CD14-positive monocyte (primary cell): ENCODE measurements around the gene OSBP2. TPM values are rescaled to one million over a fixed set of nuclear protein-coding genes. Genes with fewer than 3 reads are reported as not detected.

Experiments
- DNase-seq, 3 donors: peaks; one replicate each; pipeline ENCODE4 v3.0.0-alpha.2; 2011 to 2022
- H2AFZ ChIP-seq: 2 replicates; pipeline ENCODE4 v1.6.0; 2012; ENCODE audit warnings: mild to moderate bottlenecking, low read depth, low read length, inconsistent platforms; ENCODE audit not compliant: insufficient read depth, poor library complexity, severe bottlenecking
- H3K27ac ChIP-seq, 2 donors: 1 replicate in 1 of 2; 2 replicates in 1 of 2; pipeline ENCODE4 v1.5.1; 2012 to 2013; ENCODE audit warnings: low read length in 2 of 2, control low read depth in 1 of 2, inconsistent platforms in 1 of 2, low read depth in 1 of 2, mild to moderate bottlenecking in 1 of 2
- H3K27me3 ChIP-seq, 2 donors: one replicate each; pipeline versions ENCODE4 v1.6.0 to v1.6.1; 2011 to 2013; ENCODE audit warnings: low read length in 2 of 2; ENCODE audit not compliant: control insufficient read depth in 2 of 2, insufficient read depth in 2 of 2
- H3K36me3 ChIP-seq, 2 donors: replicated peaks in 1 of 2; 1 replicate in 1 of 2; 2 replicates in 1 of 2; pipeline versions ENCODE4 v1.5.1 to v1.6.1; 2012 to 2013; ENCODE audit warnings: low read length in 2 of 2, control low read depth in 1 of 2, inconsistent platforms in 1 of 2, mild to moderate bottlenecking in 1 of 2; ENCODE audit not compliant: insufficient read depth in 2 of 2, control insufficient read depth in 1 of 2
- H3K4me1 ChIP-seq, 2 donors: 1 replicate in 1 of 2; 2 replicates in 1 of 2; pipeline versions ENCODE4 v1.5.1 to v1.6.1; 2012 to 2013; ENCODE audit warnings: low read length in 2 of 2, control low read depth in 1 of 2, inconsistent platforms in 1 of 2, mild to moderate bottlenecking in 1 of 2, moderate library complexity in 1 of 2; ENCODE audit not compliant: insufficient read depth in 2 of 2, control insufficient read depth in 1 of 2
- H3K4me2 ChIP-seq: replicated peaks from 2 replicates; pipeline ENCODE3; 2012; ENCODE audit warnings: low read length, moderate library complexity, mild to moderate bottlenecking; ENCODE audit not compliant: poor library complexity, severe bottlenecking; ENCODE audit errors: extremely low read depth
- H3K4me3 ChIP-seq, 3 experiments: fragments of 200-600 bp in 1 of 3; sonication (generic) in 1 of 3; replicated peaks in 1 of 3; 1 replicate in 2 of 3; 2 replicates in 1 of 3; pipeline ENCODE4 v1.5.1; 2011 to 2013; ENCODE audit warnings: low read length in 3 of 3, mild to moderate bottlenecking in 3 of 3, control low read depth in 2 of 3, low read depth in 2 of 3, inconsistent platforms in 1 of 3, moderate library complexity in 1 of 3
- H3K79me2 ChIP-seq: 2 replicates; pipeline ENCODE4 v1.6.0; 2012; ENCODE audit warnings: mild to moderate bottlenecking, control low read depth, inconsistent platforms, low read length, moderate library complexity; ENCODE audit not compliant: insufficient read depth
- H3K9ac ChIP-seq: 2 replicates; pipeline ENCODE4 v1.6.0; 2017; ENCODE audit warnings: low read length, mild to moderate bottlenecking; ENCODE audit not compliant: insufficient read depth, poor library complexity, severe bottlenecking
- H3K9me3 ChIP-seq, 2 donors: replicated peaks in 1 of 2; 1 replicate in 1 of 2; 2 replicates in 1 of 2; pipeline versions ENCODE4 v1.5.1 to v1.6.1; 2012 to 2013; ENCODE audit warnings: low read length in 2 of 2, control low read depth in 1 of 2; ENCODE audit not compliant: control insufficient read depth in 1 of 2, insufficient read depth in 1 of 2
- H4K20me1 ChIP-seq: 2 replicates; pipeline ENCODE4 v1.6.0; 2012; ENCODE audit warnings: mild to moderate bottlenecking, low read length, control low read depth, moderate library complexity; ENCODE audit not compliant: insufficient read depth
- H3K27ac Mint-ChIP-seq, 7 donors: one replicate each; pipeline ENCODE4 v1.8.0; 2020; ENCODE audit warnings: mild to moderate bottlenecking in 7 of 7, mixed read lengths in 7 of 7, moderate library complexity in 6 of 7, inconsistent platforms in 2 of 7
- H3K27me3 Mint-ChIP-seq, 3 donors: one replicate each; pipeline ENCODE4 v1.8.0; 2021 to 2022; ENCODE audit warnings: low read depth in 3 of 3, mild to moderate bottlenecking in 3 of 3, mixed read lengths in 3 of 3, moderate library complexity in 3 of 3, inconsistent platforms in 1 of 3
- H3K36me3 Mint-ChIP-seq, 2 donors: one replicate each; pipeline ENCODE4 v1.8.0; 2020; ENCODE audit warnings: mixed read lengths in 2 of 2, inconsistent platforms in 1 of 2, mild to moderate bottlenecking in 1 of 2
- H3K4me1 Mint-ChIP-seq: one replicate; pipeline ENCODE4 v1.8.0; 2020; ENCODE audit warnings: mild to moderate bottlenecking, mixed read lengths
- H3K4me3 Mint-ChIP-seq, 2 donors: one replicate each; pipeline ENCODE4 v1.8.0; 2020; ENCODE audit warnings: mild to moderate bottlenecking in 2 of 2, mixed read lengths in 2 of 2, moderate library complexity in 1 of 2
- H3K9me3 Mint-ChIP-seq, 7 donors: one replicate each; pipeline ENCODE4 v1.8.0; 2020 to 2022; ENCODE audit warnings: mixed read lengths in 7 of 7, mild to moderate bottlenecking in 6 of 7, moderate library complexity in 6 of 7, inconsistent platforms in 2 of 7
- WGBS: methylation state at CpG from one replicate; pipeline ENCODE4 v1.1.5; 2013; ENCODE audit warnings: missing lambda C conversion rate; ENCODE audit not compliant: insufficient coverage; 5-methylcytosine and 5-hydroxymethylcytosine counted together
- intact Hi-C, 2 donors: fragments of 100-400 bp; cut with micrococcal nuclease; formaldehyde crosslinking; loops; one replicate each; pipeline versions ENCODE4 v1.15.0 to v1.15.1; 2023
- polyA plus RNA-seq, 3 donors: library from polyadenylated mRNA; depleted of rRNA in 1 of 3; unstranded in 2 of 3; stranded (reverse) in 1 of 3; fragments of 300-500 nt in 2 of 3; fragments of >200 nt in 1 of 3; fragmentation: Illumina TruSeq in 2 of 3; gene quantifications; 1 replicate in 2 of 3; 2 replicates in 1 of 3; pipeline ENCODE4 v1.2.3, GENCODE V29; 2012 to 2021
- TF ChIP-seq, protein P1 (sequence below): fragments of 200-600 bp; IDR thresholded peaks from one replicate; pipeline ENCODE4 v1.8.0; 2022; ENCODE audit warnings: antibody characterized with exemption, mild to moderate bottlenecking

OSBP2 gene
- polyA plus RNA-seq, 3 donors = 0.21 to 0.54 TPM; not detected in 1

DNA sequence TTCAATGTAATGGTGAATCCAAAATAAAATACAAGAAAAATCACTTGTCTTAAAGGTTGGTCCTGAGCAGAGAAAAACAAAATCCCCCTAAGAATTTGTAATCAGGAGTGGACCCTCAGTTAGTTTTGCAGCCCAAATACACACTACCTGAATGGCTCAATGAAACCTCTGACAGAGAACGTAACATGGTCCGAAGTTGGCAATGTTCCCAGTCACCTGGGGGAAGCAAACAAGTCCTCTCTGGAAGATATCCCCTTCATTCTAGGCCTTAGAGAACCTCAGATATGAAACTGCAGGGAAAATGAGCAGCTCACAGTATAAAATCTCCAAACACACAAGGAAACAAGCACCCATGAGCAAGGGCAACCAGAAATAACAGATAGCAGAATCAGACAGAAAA lies 215.7 kb downstream of the OSBP2 start:
- Mint-ChIP-seq H3K4me1 (no peaks in the 10 kb centered on the region), H3K27ac (no peak overlapping the region), H3K4me3 (no peak overlapping the region), H3K27me3 (peaks cover 1 to 5% (median 3%) of the 10 kb centered on the region in 3 donors), H3K9me3 (peaks cover 2 to 22% (median 10%) of the 10 kb centered on the region in 7 donors), H3K36me3 (peaks cover 9 to 19% of the 10 kb centered on the region in 2 donors)
- Histone ChIP-seq H3K4me1 (no peaks in the 10 kb centered on the region), H3K79me2 (no peaks in the 10 kb centered on the region), H3K9ac (no peak overlapping the region), H3K27ac (no peak overlapping the region), H3K4me2 (no peak overlapping the region), H3K4me3 (no peak overlapping the region), H3K9me3 (peaks cover under 1 to 12% of the 10 kb centered on the region in 2 donors), H3K27me3 (no peaks in the 10 kb centered on the region), H2AFZ (no peak overlapping the region), H4K20me1 (no peaks in the 10 kb centered on the region), H3K36me3 (peaks cover 0 to 15% of the 10 kb centered on the region in 2 donors)
- intact Hi-C loops = no loop called here
- DNase-seq = no peak
- 80% methylated on average over 2 of the region's 2 CpGs for WGBS
- TF ChIP-seq, protein P1, sequence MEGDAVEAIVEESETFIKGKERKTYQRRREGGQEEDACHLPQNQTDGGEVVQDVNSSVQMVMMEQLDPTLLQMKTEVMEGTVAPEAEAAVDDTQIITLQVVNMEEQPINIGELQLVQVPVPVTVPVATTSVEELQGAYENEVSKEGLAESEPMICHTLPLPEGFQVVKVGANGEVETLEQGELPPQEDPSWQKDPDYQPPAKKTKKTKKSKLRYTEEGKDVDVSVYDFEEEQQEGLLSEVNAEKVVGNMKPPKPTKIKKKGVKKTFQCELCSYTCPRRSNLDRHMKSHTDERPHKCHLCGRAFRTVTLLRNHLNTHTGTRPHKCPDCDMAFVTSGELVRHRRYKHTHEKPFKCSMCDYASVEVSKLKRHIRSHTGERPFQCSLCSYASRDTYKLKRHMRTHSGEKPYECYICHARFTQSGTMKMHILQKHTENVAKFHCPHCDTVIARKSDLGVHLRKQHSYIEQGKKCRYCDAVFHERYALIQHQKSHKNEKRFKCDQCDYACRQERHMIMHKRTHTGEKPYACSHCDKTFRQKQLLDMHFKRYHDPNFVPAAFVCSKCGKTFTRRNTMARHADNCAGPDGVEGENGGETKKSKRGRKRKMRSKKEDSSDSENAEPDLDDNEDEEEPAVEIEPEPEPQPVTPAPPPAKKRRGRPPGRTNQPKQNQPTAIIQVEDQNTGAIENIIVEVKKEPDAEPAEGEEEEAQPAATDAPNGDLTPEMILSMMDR = no peak

DNA sequence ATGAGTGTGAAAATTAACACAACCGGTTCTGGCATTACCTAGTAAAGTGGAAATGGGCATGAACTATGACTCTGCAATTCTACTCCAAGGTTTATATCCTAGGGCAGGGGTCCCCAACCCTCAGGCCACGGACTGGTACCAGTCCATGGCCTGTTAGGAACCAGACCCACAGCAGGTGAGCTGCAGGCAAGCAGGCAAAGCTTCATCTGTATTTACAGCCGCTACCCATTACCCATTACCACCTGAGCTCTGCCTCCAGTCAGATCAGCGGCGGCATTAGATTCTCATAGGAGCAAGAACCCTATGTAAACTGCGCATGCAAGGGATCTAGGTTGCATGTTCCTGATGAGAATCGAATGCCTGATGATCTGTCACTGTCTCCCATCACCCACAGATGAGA lies 224.1 kb downstream of the OSBP2 start:
- Histone ChIP-seq H3K9me3 (peaks cover 8 to 16% of the 10 kb centered on the region in 2 donors), H3K9ac (no peak overlapping the region), H3K4me2 (no peak overlapping the region), H3K27ac (no peak overlapping the region), H4K20me1 (no peaks in the 10 kb centered on the region), H3K4me1 (peaks cover 11 to 27% of the 10 kb centered on the region in 2 donors), H2AFZ (no peak overlapping the region), H3K36me3 (no peaks in the 10 kb centered on the region), H3K27me3 (peaks cover 0 to 13% of the 10 kb centered on the region in 2 donors), H3K4me3 (no peak overlapping the region), H3K79me2 (no peaks in the 10 kb centered on the region)
- TF ChIP-seq, protein P1 = no peak
- H3K4me3 Mint-ChIP-seq = no peak overlapping the region
- no peak overlapping the region for H3K27ac Mint-ChIP-seq
- H3K27me3 Mint-ChIP-seq = peaks cover 2 to 16% (median 14%) of the 10 kb centered on the region in 3 donors
- H3K4me1 Mint-ChIP-seq = peaks cover 20% of the 10 kb centered on the region
- H3K36me3 Mint-ChIP-seq = peaks cover 0 to 3% of the 10 kb centered on the region in 2 donors
- peaks cover 3 to 27% (median 19%) of the 10 kb centered on the region in 7 donors for H3K9me3 Mint-ChIP-seq
- 82% methylated on average over 5 of the region's 7 CpGs for WGBS
- intact Hi-C loops = no loop called here
- no peak for DNase-seq
